ENCODE data around the gene RABL6. TPM values are rescaled to one million over a fixed set of nuclear protein-coding genes. Genes with fewer than 3 reads are reported as not detected.
"Not testable (repeated sequence)": the region's sequence is repeated elsewhere in the genome, so short reads cannot be mapped to it uniquely, and the experiment has no call there.

Gene RABL6
- total RNA-seq, 3 donors from 2014 or later (not counting 1 experiment from before 2014, with no cell fraction given), result 72.7 to 82.5 (median 75.9) TPM

GRCh38 chr9:136831720-136832104, 24.0 kb downstream of the RABL6 start:
- H3K4me1 Mint-ChIP-seq, result no peaks in the 10 kb centered on the region
- intact Hi-C loops (cut with micrococcal nuclease), result no loop called here
- no peak for TF ChIP-seq CTCF (IDR thresholded peaks at IDR 0.05)
- H3K4me1 ChIP-seq (ENCODE audit: control insufficient read depth, insufficient read depth, low read length), result no peaks in the 10 kb centered on the region
- no peak overlapping the region for H3K4me3 Mint-ChIP-seq
- no peaks in the 10 kb centered on the region for H3K36me3 Mint-ChIP-seq
- H3K36me3 ChIP-seq (ENCODE audit: control insufficient read depth, insufficient read depth, low read length), result peaks cover 29% of the 10 kb centered on the region
- no peak for ATAC-seq
- no peak overlapping the region for H3K4me3 ChIP-seq (ENCODE audit: low read length)
- WGBS (ENCODE audit: insufficient coverage), result 95% methylated on average over 23 of the region's 23 CpGs
- H3K9me3 Mint-ChIP-seq, result no peaks in the 10 kb centered on the region
- no peak overlapping the region for H3K27ac Mint-ChIP-seq
- no peak overlapping the region for H3K27ac ChIP-seq (ENCODE audit: low read length)
- no peaks in the 10 kb centered on the region for H3K27me3 Mint-ChIP-seq (ENCODE audit: low read depth in 2 of 2)
- DNase-seq, result no peak
- H3K9me3 ChIP-seq (ENCODE audit: control insufficient read depth, insufficient read depth, low read length), result no peaks in the 10 kb centered on the region
- no peaks in the 10 kb centered on the region for H3K27me3 ChIP-seq (ENCODE audit: control insufficient read depth, insufficient read depth, low read length)

- Mint-ChIP-seq H3K4me1 (no peaks in the 10 kb centered on the region), H3K27me3 (ENCODE audit: low read depth in 2 of 2) (no peaks in the 10 kb centered on the region), H3K27ac (no peak overlapping the region), H3K4me3 (no peak overlapping the region), H3K9me3 (no peaks in the 10 kb centered on the region), H3K36me3 (no peaks in the 10 kb centered on the region)
- DNase-seq (no peak), ATAC-seq (no peak)
- intact Hi-C loops (cut with micrococcal nuclease), result no loop called here
- Histone ChIP-seq H3K4me1 (ENCODE audit: control insufficient read depth, insufficient read depth, low read length) (no peaks in the 10 kb centered on the region), H3K4me3 (ENCODE audit: low read length) (no peak overlapping the region), H3K36me3 (ENCODE audit: control insufficient read depth, insufficient read depth, low read length) (peaks cover 26% of the 10 kb centered on the region), H3K27ac (ENCODE audit: low read length) (no peak overlapping the region), H3K9me3 (ENCODE audit: control insufficient read depth, insufficient read depth, low read length) (no peaks in the 10 kb centered on the region), H3K27me3 (ENCODE audit: control insufficient read depth, insufficient read depth, low read length) (no peaks in the 10 kb centered on the region)
- WGBS (ENCODE audit: insufficient coverage), result 99% methylated on average over 9 of the region's 9 CpGs
- TF ChIP-seq CTCF (IDR thresholded peaks at IDR 0.05), result no peak
Measured at GRCh38 chr9:136832581-136832980, 24.8 kb downstream of the RABL6 start.

- H3K27me3 Mint-ChIP-seq (ENCODE audit: low read depth in 2 of 2); H3K4me1 Mint-ChIP-seq; H3K4me3 Mint-ChIP-seq; DNase-seq; H3K27ac Mint-ChIP-seq; ATAC-seq; H3K27me3 ChIP-seq (ENCODE audit: control insufficient read depth, insufficient read depth, low read length); H3K9me3 Mint-ChIP-seq; H3K36me3 Mint-ChIP-seq; H3K9me3 ChIP-seq (ENCODE audit: control insufficient read depth, insufficient read depth, low read length); H3K4me3 ChIP-seq (ENCODE audit: low read length); H3K4me1 ChIP-seq (ENCODE audit: control insufficient read depth, insufficient read depth, low read length); intact Hi-C loops (cut with micrococcal nuclease); H3K27ac ChIP-seq (ENCODE audit: low read length): not testable (repeated sequence)
- WGBS (ENCODE audit: insufficient coverage), result 97% methylated on average over 16 of the region's 16 CpGs
- H3K36me3 ChIP-seq (ENCODE audit: control insufficient read depth, insufficient read depth, low read length), result peaks cover 25% of the 10 kb centered on the region
Measured at GRCh38 chr9:136833381-136834048, 25.8 kb downstream of the RABL6 start.

- intact Hi-C loops (cut with micrococcal nuclease), result no loop called here
Measured at GRCh38 chr9:136835162-136835931, 27.6 kb downstream of the RABL6 start.

More at GRCh38 chr9:136835162-136835931, 27.6 kb downstream of the RABL6 start:
- no peak overlapping the region for H3K27ac Mint-ChIP-seq
- Histone ChIP-seq H3K27ac (ENCODE audit: low read length) (no peak overlapping the region), H3K4me3 (ENCODE audit: low read length) (no peak overlapping the region), H3K9me3 (ENCODE audit: control insufficient read depth, insufficient read depth, low read length) (no peaks in the 10 kb centered on the region), H3K27me3 (ENCODE audit: control insufficient read depth, insufficient read depth, low read length) (no peaks in the 10 kb centered on the region), H3K4me1 (ENCODE audit: control insufficient read depth, insufficient read depth, low read length) (no peaks in the 10 kb centered on the region), H3K36me3 (ENCODE audit: control insufficient read depth, insufficient read depth, low read length) (peaks cover 24% of the 10 kb centered on the region)
- no peak for DNase-seq
- no peak for TF ChIP-seq CTCF (IDR thresholded peaks at IDR 0.05)
- no peaks in the 10 kb centered on the region for H3K9me3 Mint-ChIP-seq
- H3K27me3 Mint-ChIP-seq (ENCODE audit: low read depth in 2 of 2), result no peaks in the 10 kb centered on the region
- H3K4me1 Mint-ChIP-seq, result peaks cover 0 to 6% of the 10 kb centered on the region in 2 donors
- H3K4me3 Mint-ChIP-seq, result no peak overlapping the region
- H3K36me3 Mint-ChIP-seq, result no peaks in the 10 kb centered on the region
- no peak for ATAC-seq
- 95% methylated on average over 36 of the region's 36 CpGs for WGBS (ENCODE audit: insufficient coverage)
